Neural progenitor cell (in vitro differentiated cells): ENCODE measurements around the gene KAZN. TPM values are rescaled to one million over a fixed set of nuclear protein-coding genes. Genes with fewer than 3 reads are reported as not detected.

Experiments
- DNase-seq: peaks from one replicate; pipeline ENCODE4 v3.0.0-alpha.2; 2016; ENCODE audit warnings: low spot score
- H2AFZ ChIP-seq: fragments of 200-600 bp; sonication (generic); replicated peaks from 2 replicates; pipeline ENCODE4 v1.6.1; 2016; ENCODE audit warnings: antibody characterized with exemption
- H3F3A ChIP-seq: fragments of 200-600 bp; sonication (generic); 2 replicates; pipeline ENCODE4 v1.6.1; 2016; ENCODE audit warnings: antibody characterized with exemption, low read depth
- H3K27ac ChIP-seq: fragments of 200-600 bp; sonication (generic); 2 replicates; pipeline ENCODE4 v1.5.1; 2016; ENCODE audit warnings: mild to moderate bottlenecking
- H3K27me3 ChIP-seq: fragments of 200-600 bp; sonication (generic); 2 replicates; pipeline ENCODE4 v1.6.1; 2016; ENCODE audit warnings: mild to moderate bottlenecking, moderate library complexity
- H3K36me3 ChIP-seq: fragments of 200-600 bp; sonication (generic); 2 replicates; pipeline ENCODE4 v1.5.1; 2016
- H3K4me1 ChIP-seq: fragments of 200-600 bp; sonication (generic); 2 replicates; pipeline ENCODE4 v1.6.1; 2016; ENCODE audit warnings: mixed run types
- H3K4me2 ChIP-seq: fragments of 200-600 bp; sonication (generic); 2 replicates; pipeline ENCODE4 v1.6.1; 2016
- H3K4me3 ChIP-seq: fragments of 200-600 bp; sonication (generic); 2 replicates; pipeline ENCODE4 v1.5.1; 2016
- H3K79me2 ChIP-seq: fragments of 200-600 bp; sonication (generic); 2 replicates; pipeline ENCODE4 v1.6.1; 2016; ENCODE audit warnings: low read depth
- H3K9ac ChIP-seq: fragments of 200-600 bp; sonication (generic); 2 replicates; pipeline ENCODE4 v1.6.1; 2016
- H3K9me3 ChIP-seq: fragments of 200-600 bp; sonication (generic); 2 replicates; pipeline ENCODE4 v1.5.1; 2016; ENCODE audit warnings: low read depth
- H4K20me1 ChIP-seq: fragments of 200-600 bp; sonication (generic); 2 replicates; pipeline ENCODE4 v1.6.1; 2016; ENCODE audit warnings: low read depth
- H3K27ac Mint-ChIP-seq: 3 replicates; pipeline ENCODE4 v1.8.0; 2021; ENCODE audit warnings: mixed read lengths
- H3K27me3 Mint-ChIP-seq: 2 replicates; pipeline ENCODE4 v1.8.0; 2022; ENCODE audit warnings: low read depth, mild to moderate bottlenecking, inconsistent platforms, moderate library complexity, mixed read lengths; ENCODE audit not compliant: insufficient read depth
- H3K36me3 Mint-ChIP-seq: 3 replicates; pipeline ENCODE4 v1.8.0; 2021; ENCODE audit warnings: mixed read lengths
- H3K4me1 Mint-ChIP-seq: 3 replicates; pipeline ENCODE4 v1.8.0; 2021; ENCODE audit warnings: mixed read lengths
- H3K4me3 Mint-ChIP-seq: 3 replicates; pipeline ENCODE4 v1.8.0; 2021; ENCODE audit warnings: mild to moderate bottlenecking, moderate library complexity, mixed read lengths
- H3K9me3 Mint-ChIP-seq: 3 replicates; pipeline ENCODE4 v1.8.0; 2020; ENCODE audit warnings: mixed read lengths
- CTCF ChIP-seq: fragments of 200-600 bp; sonication (generic); IDR thresholded peaks from 2 replicates; pipeline ENCODE4 v1.5.1; 2017; ENCODE audit warnings: antibody characterized with exemption, mild to moderate bottlenecking
- EZH2 ChIP-seq: fragments of 200-600 bp; sonication (generic); IDR thresholded peaks from 2 replicates; pipeline ENCODE4 v1.6.1; 2017; ENCODE audit warnings: antibody characterized with exemption, mild to moderate bottlenecking, moderate library complexity
- EZH2phosphoT487 ChIP-seq: fragments of 200-600 bp; sonication (generic); IDR thresholded peaks from 2 replicates; pipeline ENCODE4 v1.6.1; 2017; ENCODE audit warnings: antibody characterized with exemption
- total RNA-seq: library from RNA; depleted of rRNA; stranded (reverse); fragments of >200 nt; gene quantifications from 2 replicates; pipeline ENCODE4 v1.2.3, GENCODE V29; 2015; ENCODE audit warnings: low replicate concordance

Gene KAZN
- total RNA-seq, 1 donor from 2014 or later = 6.1 TPM

GRCh38 chr1:14725238-14725637 lies 126.8 kb downstream of the KAZN start:
- peaks cover 6% of the 10 kb centered on the region for H3K79me2 ChIP-seq
- H3K27ac ChIP-seq = no peak overlapping the region
- no peaks in the 10 kb centered on the region for H3K27me3 ChIP-seq
- Mint-ChIP-seq H3K27me3 (peaks cover 8% of the 10 kb centered on the region), H3K27ac (no peak overlapping the region), H3K4me3 (no peak overlapping the region), H3K4me1 (peaks cover 37% of the 10 kb centered on the region), H3K9me3 (peaks cover 2% of the 10 kb centered on the region), H3K36me3 (peaks cover 6% of the 10 kb centered on the region)
- H4K20me1 ChIP-seq = no peaks in the 10 kb centered on the region
- TF ChIP-seq EZH2phosphoT487 = no peak
- TF ChIP-seq EZH2 = no peak
- no peak for TF ChIP-seq CTCF
- H3K4me3 ChIP-seq = no peak overlapping the region
- H3K4me2 ChIP-seq = peak overlapping the region; percentile 54
- H3F3A ChIP-seq = peaks cover 43% of the 10 kb centered on the region
- H3K36me3 ChIP-seq = no peaks in the 10 kb centered on the region
- no peak for DNase-seq
- no peak overlapping the region for H3K9ac ChIP-seq
- no peaks in the 10 kb centered on the region for H3K9me3 ChIP-seq
- H3K4me1 ChIP-seq = peaks cover 52% of the 10 kb centered on the region
- H2AFZ ChIP-seq = no peak overlapping the region

- Histone ChIP-seq H4K20me1 (no peaks in the 10 kb centered on the region), H3K9me3 (no peaks in the 10 kb centered on the region), H3F3A (peaks cover 43% of the 10 kb centered on the region), H3K9ac (no peak overlapping the region), H3K36me3 (no peaks in the 10 kb centered on the region), H3K4me3 (no peak overlapping the region), H3K79me2 (peaks cover 6% of the 10 kb centered on the region), H2AFZ (no peak overlapping the region), H3K4me2 (peak overlapping the region; percentile 54), H3K27ac (no peak overlapping the region), H3K27me3 (no peaks in the 10 kb centered on the region), H3K4me1 (peaks cover 52% of the 10 kb centered on the region)
- H3K4me3 Mint-ChIP-seq = no peak overlapping the region
- peaks cover 2% of the 10 kb centered on the region for H3K9me3 Mint-ChIP-seq
- peaks cover 38% of the 10 kb centered on the region for H3K4me1 Mint-ChIP-seq
- no peak overlapping the region for H3K27ac Mint-ChIP-seq
- TF ChIP-seq EZH2 = no peak
- TF ChIP-seq CTCF = no peak
- no peak for TF ChIP-seq EZH2phosphoT487
- peaks cover 6% of the 10 kb centered on the region for H3K36me3 Mint-ChIP-seq
- no peak for DNase-seq
- peaks cover 8% of the 10 kb centered on the region for H3K27me3 Mint-ChIP-seq
Observed at GRCh38 chr1:14725695-14726094, 127.2 kb downstream of the KAZN start.

GRCh38 chr1:14726606-14727005 lies 128.1 kb downstream of the KAZN start:
- Histone ChIP-seq H4K20me1 (no peaks in the 10 kb centered on the region), H3K36me3 (no peaks in the 10 kb centered on the region), H3K9ac (no peak overlapping the region), H3F3A (peaks cover 50% of the 10 kb centered on the region), H3K4me3 (no peak overlapping the region), H3K27ac (no peak overlapping the region), H3K4me1 (peaks cover 55% of the 10 kb centered on the region), H3K4me2 (no peak overlapping the region), H3K79me2 (peaks cover 6% of the 10 kb centered on the region), H3K9me3 (no peaks in the 10 kb centered on the region), H2AFZ (no peak overlapping the region), H3K27me3 (no peaks in the 10 kb centered on the region)
- Mint-ChIP-seq H3K9me3 (peaks cover 2% of the 10 kb centered on the region), H3K36me3 (peaks cover 3% of the 10 kb centered on the region), H3K27ac (peak overlapping the region; percentile 79), H3K4me3 (no peak overlapping the region), H3K4me1 (peaks cover 44% of the 10 kb centered on the region), H3K27me3 (peaks cover 8% of the 10 kb centered on the region)
- no peak for TF ChIP-seq EZH2phosphoT487
- TF ChIP-seq CTCF = no peak
- TF ChIP-seq EZH2 = no peak
- no peak for DNase-seq
